ENCODE data around the gene MYLK2. TPM values are rescaled to one million over a fixed set of nuclear protein-coding genes. Genes with fewer than 3 reads are reported as not detected.

Gene MYLK2
- not detected for total RNA-seq
- long read RNA-seq, donor 1, result 0 reads
- long read RNA-seq, donor 2, result 0 reads

DNA sequence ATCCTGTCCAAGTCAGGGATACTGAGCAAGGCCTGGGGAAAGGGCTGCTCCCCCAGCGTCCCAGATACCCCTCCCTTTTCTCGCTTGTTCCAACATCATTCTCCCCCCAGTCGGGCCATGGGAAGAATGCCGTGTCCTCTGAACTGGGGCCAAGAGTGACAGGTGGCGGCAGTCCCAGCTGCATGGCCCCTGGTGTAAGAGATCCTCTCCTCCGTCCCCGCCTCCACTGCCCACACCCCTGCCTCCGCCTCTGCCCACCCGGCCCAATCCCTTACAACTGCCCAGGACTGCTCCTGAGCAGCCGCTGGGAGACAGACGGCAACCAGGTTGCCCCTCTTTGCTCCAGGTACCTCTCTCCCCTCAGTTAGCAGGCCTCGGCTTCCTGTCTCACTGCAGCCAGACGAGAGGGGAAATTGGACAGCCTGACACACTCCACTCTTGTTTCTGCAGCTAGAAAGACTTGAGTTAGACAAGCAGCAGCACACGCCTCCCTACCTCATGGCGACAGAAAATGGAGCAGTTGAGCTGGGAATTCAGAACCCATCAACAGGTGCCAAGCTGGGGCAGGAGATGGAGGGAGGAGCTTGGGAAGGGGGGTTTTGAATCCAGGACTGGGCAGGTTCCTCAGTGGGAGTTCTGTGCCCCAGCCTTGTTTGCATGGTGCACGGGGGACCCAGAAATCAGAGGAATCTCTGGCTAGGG lies at the start of gene MYLK2:
MYLK2 (plus strand) TSS at position 274 of the 702 bp plus-strand sequence; CDS start at position 499, 225 bp downstream.
- intact Hi-C loops (cut with DNase I), result no loop called here
- DNase-seq (ENCODE audit: low spot score), result no peak

GRCh38 chr20:31769681-31770080 lies 49.5 kb upstream of the MYLK2 start:
- intact Hi-C loops (cut with DNase I), result no loop called here
- no peak for DNase-seq (ENCODE audit: low spot score)

DNA sequence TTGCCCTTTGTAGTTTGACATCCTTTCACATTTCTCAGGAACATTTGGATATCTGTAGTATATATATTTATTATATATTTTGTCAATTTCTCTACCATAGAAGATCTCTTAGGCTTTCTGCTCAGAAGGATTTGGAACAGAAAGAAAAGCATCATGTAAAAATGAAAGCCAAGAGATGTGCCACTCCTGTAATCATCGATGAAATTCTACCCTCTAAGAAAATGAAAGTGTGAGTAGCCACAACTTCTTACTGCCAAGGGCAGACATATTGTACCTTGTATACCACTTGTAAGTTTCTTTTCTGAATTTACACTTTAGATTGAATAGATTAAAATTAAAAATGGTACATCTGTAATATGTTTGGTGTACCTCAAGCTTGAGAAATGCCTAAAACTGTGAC lies 48.9 kb upstream of the MYLK2 start:
- DNase-seq (ENCODE audit: low spot score), result no peak
- intact Hi-C loops (cut with DNase I), result no loop called here

DNA sequence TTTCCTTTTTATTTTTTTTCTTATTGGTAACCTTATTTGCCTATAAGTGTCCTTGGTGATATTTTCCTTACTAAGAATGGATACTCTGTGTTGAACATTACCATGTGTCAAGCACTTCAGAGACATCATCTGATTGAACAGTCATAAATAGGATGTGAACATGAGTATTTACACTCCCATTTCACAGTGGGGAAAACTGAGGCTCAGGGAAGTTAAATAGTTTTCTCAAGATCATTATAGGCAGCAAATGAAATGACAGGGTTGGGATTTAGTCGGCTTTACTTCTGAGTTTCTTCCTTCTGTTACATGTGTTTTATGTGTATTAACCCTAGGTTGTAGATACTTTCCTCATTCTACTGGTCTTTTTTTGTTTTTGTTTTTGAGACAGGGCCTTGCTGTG lies 44.7 kb upstream of the MYLK2 start:
- no peak for DNase-seq (ENCODE audit: low spot score)
- intact Hi-C loops (cut with DNase I), result no loop called here

- DNase-seq (ENCODE audit: low spot score), result no peak
- intact Hi-C loops (cut with DNase I), result no loop called here
These were observed 38.3 kb upstream of the MYLK2 start for GRCh38 chr20:31780839-31781238.

- intact Hi-C loops (cut with DNase I), result no loop called here
- no peak for DNase-seq (ENCODE audit: low spot score)
These were observed 37.2 kb upstream of the MYLK2 start for GRCh38 chr20:31781945-31782344.

- DNase-seq (ENCODE audit: low spot score), result no peak
- intact Hi-C loops (cut with DNase I), result no loop called here
These were observed 34.7 kb upstream of the MYLK2 start for GRCh38 chr20:31784354-31785044.

DNA sequence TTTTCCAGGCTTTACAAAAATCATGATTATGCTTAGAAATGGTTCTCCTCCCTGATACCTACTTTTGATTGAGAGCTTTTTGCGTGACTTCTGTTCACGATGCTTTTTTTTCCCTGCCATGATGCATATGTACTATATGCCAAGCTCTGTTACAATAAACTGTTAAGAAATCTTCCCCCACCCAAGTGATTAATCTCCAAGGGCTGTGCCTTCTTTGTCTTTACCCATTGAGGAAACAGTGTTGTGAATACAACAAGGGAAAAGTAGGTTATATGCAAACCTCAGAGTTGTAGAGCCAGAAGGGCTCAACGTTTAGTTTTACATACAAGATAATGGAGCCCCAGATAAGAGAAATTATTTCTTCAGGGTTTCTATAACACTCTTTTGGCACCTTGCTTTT lies 34.1 kb upstream of the MYLK2 start:
- intact Hi-C loops (cut with DNase I), result no loop called here

GRCh38 chr20:31788578-31788977 lies 30.6 kb upstream of the MYLK2 start:
- no peak for DNase-seq (ENCODE audit: low spot score)
- intact Hi-C loops (cut with DNase I), result no loop called here

More for the DNA sequence above, 34.1 kb upstream of the MYLK2 start:
- DNase-seq (ENCODE audit: low spot score), result no peak

GRCh38 chr20:31790401-31790800 lies 28.8 kb upstream of the MYLK2 start:
- no peak for DNase-seq (ENCODE audit: low spot score)
- intact Hi-C loops (cut with DNase I), result no loop called here

GRCh38 chr20:31797364-31797763 lies 21.8 kb upstream of the MYLK2 start:
- intact Hi-C loops (cut with DNase I), result no loop called here
- DNase-seq (ENCODE audit: low spot score), result no peak

GRCh38 chr20:31801508-31801907 lies 17.6 kb upstream of the MYLK2 start:
- intact Hi-C loops (cut with DNase I), result no loop called here
- DNase-seq (ENCODE audit: low spot score), result no peak

- DNase-seq (ENCODE audit: low spot score), result no peak
- intact Hi-C loops (cut with DNase I), result no loop called here
These were observed 15.4 kb upstream of the MYLK2 start for GRCh38 chr20:31803552-31804291.

GRCh38 chr20:31806564-31807355 lies 12.4 kb upstream of the MYLK2 start:
- DNase-seq (ENCODE audit: low spot score), result no peak
- intact Hi-C loops (cut with DNase I), result no loop called here

DNA sequence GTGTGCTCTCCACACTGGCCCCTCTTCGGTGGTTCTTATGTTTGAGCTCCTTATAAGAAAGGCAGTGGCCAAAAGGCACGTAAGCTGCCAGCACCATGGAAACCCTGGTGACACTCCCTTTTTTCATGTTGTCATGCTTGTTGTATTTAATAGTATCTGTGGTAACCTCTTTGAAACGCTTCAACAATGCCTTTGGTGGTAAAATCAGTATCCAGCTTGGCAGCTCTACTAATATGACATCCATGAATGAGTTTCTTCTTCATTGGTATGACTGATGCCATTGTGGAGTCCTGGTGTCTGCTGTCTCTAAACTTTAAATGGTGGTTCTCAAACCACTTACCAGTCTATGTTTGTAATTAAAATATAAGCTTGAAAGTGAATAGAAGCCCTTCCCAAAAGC lies 10.7 kb upstream of the MYLK2 start:
- DNase-seq (ENCODE audit: low spot score), result no peak
- intact Hi-C loops (cut with DNase I), result no loop called here

GRCh38 chr20:31809661-31810060 lies 9.5 kb upstream of the MYLK2 start:
- intact Hi-C loops (cut with DNase I), result no loop called here
- no peak for DNase-seq (ENCODE audit: low spot score)

DNA sequence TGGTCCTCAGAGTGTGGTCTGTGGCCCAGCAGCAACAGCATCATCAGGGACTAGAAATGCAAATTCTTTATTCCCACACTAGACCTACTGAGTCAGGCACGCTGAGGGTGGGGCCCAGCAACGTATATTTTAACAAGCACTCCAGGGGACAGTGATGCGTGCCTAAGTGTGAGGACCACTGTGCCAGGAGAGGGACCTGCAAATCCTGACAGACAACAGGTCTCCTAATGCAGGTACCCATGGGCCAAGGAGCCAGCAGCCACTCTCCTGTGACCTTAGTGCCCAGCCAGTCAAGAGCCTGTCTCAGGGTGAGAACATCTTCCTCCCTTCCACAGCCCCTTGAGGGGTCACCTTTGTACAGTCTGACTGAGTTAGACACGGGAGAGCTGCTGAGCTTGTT lies 8.0 kb upstream of the MYLK2 start:
- intact Hi-C loops (cut with DNase I), result no loop called here
- DNase-seq (ENCODE audit: low spot score), result no peak

DNA sequence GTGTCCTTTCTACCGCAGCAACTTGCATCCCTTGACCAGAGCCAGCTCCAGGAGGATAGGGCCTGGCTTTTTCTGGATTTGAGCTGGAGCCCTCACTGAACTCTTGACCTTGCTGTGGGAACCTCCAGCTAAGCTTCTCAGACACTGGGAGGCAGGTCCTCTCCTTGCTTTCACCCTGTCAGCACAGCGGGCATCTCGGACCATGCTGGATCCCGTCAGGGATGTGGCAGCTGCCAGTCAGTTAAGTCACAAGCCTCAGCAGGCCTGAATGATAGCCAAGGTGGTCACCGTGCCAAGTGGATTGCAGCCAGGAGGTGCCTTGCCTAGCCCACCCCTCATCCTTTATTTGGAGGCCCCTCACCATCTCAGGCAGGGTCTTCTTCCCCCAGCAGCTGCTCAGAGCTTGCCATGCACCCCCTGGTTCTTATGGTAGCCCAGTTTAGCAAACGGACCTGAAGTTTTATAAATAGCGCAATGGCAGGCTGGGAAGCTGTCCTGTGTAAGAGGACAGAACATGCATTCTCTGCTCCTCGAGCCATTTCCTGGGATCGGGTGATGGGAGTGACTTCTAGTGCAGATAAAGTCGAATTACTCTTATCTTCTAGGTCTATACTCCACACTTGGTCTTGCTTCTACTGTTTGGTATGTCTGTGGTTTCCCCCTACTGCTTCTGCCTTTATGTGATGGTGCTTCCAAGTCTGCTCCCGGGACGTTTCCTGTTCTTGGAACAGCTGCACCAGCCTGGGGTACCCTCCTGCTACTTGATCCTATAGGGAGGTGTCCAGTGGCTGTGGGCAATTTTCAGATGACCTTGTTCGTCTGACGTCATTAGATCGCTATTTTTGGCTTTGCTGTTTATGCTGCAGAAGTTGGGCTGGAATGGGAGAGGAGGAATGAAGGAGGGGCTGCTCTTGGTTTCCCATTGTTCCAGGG lies 7.1 kb upstream of the MYLK2 start:
- no peak for DNase-seq (ENCODE audit: low spot score)
- intact Hi-C loops (cut with DNase I), result no loop called here

- no peak for DNase-seq (ENCODE audit: low spot score)
- intact Hi-C loops (cut with DNase I), result no loop called here
These were observed 5.5 kb upstream of the MYLK2 start for GRCh38 chr20:31813611-31814010.
